GM12878 (cell line): Measurements from ENCODE around the gene AKNA. TPM values are rescaled to one million over a fixed set of nuclear protein-coding genes. Genes with fewer than 3 reads are reported as not detected.

Experiments used
- ATAC-seq: fragments of 200-7000 bp; cut with Tn5 transposase; 3 replicates; pipeline ENCODE4 v1.9.1; 2020; ENCODE audit warnings: mild to moderate bottlenecking, moderate library complexity
- BruUV-seq: library from RNA; stranded (reverse); fragments of 400-500 nt; replicated peaks from 2 replicates; lab custom pipeline; 2021; lab: Mats Ljungman, UMichigan
- CTCF ChIA-PET: fragments of 300-600 bp; sonication (Branson Sonifier 250); formaldehyde crosslinking; extraction: SDS; loops from one replicate; lab custom pipeline; 2021; ENCODE audit warnings: inconsistent platforms; lab: Yijun Ruan, JAX
- POLR2A ChIA-PET: fragments of 350-600 bp; formaldehyde crosslinking; extraction: SDS; loops from one replicate; lab custom pipeline; 2021; ENCODE audit warnings: inconsistent platforms; lab: Charles Lee
- RAD21 ChIA-PET: fragments of 300-600 bp; sonication (Branson Sonifier 250); formaldehyde crosslinking; loops from one replicate; lab custom pipeline; 2023; ENCODE audit warnings: antibody characterized with exemption; ENCODE audit not compliant: unreplicated experiment; lab: Charles Lee
- SMC1A ChIA-PET: fragments of 300-600 bp; sonication (Branson Sonifier 250); formaldehyde crosslinking; loops from one replicate; lab custom pipeline; 2023; ENCODE audit not compliant: unreplicated experiment, uncharacterized antibody; lab: Charles Lee
- DNase-seq: peaks from one replicate; pipeline ENCODE4 v3.0.0-alpha.2; 2011; ENCODE audit warnings: low read depth, low spot score
- FAIRE-seq: peaks from 3 replicates; lab custom pipeline; 2011; peaks lifted over from hg19 to GRCh38; lab: Jason Lieb, UNC
- H2AFZ ChIP-seq: 2 replicates; pipeline ENCODE4 v1.6.0; 2011; ENCODE audit warnings: low read depth, low read length, control low read depth; ENCODE audit not compliant: control insufficient read depth
- H3K27ac ChIP-seq: 2 replicates; pipeline ENCODE4 v1.5.1; 2011; ENCODE audit warnings: control low read depth; ENCODE audit not compliant: control insufficient read depth, insufficient read depth
- H3K27me3 ChIP-seq, 2 experiments: replicated peaks in 1 of 2; 2 replicates each; pipeline versions ENCODE4 v1.6.0 to v1.6.1; 2011; ENCODE audit warnings: low read length in 1 of 2; ENCODE audit not compliant: control insufficient read depth in 2 of 2, insufficient read depth in 2 of 2
- H3K36me3 ChIP-seq, 2 experiments: 2 replicates each; pipeline ENCODE4 v1.5.1; 2011; ENCODE audit warnings: low read length in 1 of 2; ENCODE audit not compliant: control insufficient read depth in 2 of 2, insufficient read depth in 2 of 2
- H3K4me1 ChIP-seq: 2 replicates; pipeline ENCODE4 v1.6.1; 2011; ENCODE audit warnings: mild to moderate bottlenecking, low read length, moderate library complexity, mixed read lengths; ENCODE audit not compliant: control insufficient read depth, insufficient read depth
- H3K4me2 ChIP-seq: 2 replicates; pipeline ENCODE4 v1.6.0; 2011; ENCODE audit warnings: control low read depth; ENCODE audit not compliant: control insufficient read depth, insufficient read depth
- H3K4me3 ChIP-seq: fragments of 200-600 bp; sonication (generic); 2 replicates; pipeline ENCODE4 v1.5.1; 2016
- H3K79me2 ChIP-seq: 2 replicates; pipeline ENCODE4 v1.6.0; 2011; ENCODE audit warnings: low read length; ENCODE audit not compliant: control insufficient read depth, insufficient read depth
- H3K9ac ChIP-seq: 2 replicates; pipeline ENCODE4 v1.8.0; 2011; ENCODE audit warnings: low read length, control low read depth, mixed read lengths; ENCODE audit not compliant: control insufficient read depth, insufficient read depth
- H3K9me3 ChIP-seq: replicated peaks from 3 replicates; pipeline ENCODE4 v1.5.1; 2011; ENCODE audit warnings: mild to moderate bottlenecking, low read length; ENCODE audit not compliant: control insufficient read depth, insufficient read depth
- H4K20me1 ChIP-seq: 2 replicates; pipeline ENCODE4 v1.6.0; 2011; ENCODE audit not compliant: control insufficient read depth, insufficient read depth
- BMI1 ChIP-seq: fragments of 450-650 bp; IDR thresholded peaks from 2 replicates; pipeline ENCODE4 v1.6.1; 2016; ENCODE audit warnings: mild to moderate bottlenecking, moderate library complexity, borderline replicate concordance
- BRCA1 ChIP-seq: IDR thresholded peaks from 2 replicates; pipeline ENCODE4 v1.6.1; 2011; ENCODE audit warnings: low read depth, low read length, improper control_type of control experiment
- MTA3 ChIP-seq: IDR thresholded peaks from 2 replicates; pipeline ENCODE4 v1.6.1; 2012; ENCODE audit warnings: low read length, inconsistent platforms, borderline replicate concordance
- MXI1 ChIP-seq: fragments of 150-350 bp; IDR thresholded peaks from 2 replicates; pipeline ENCODE4 v1.6.1; 2011; ENCODE audit warnings: low read depth, mild to moderate bottlenecking, inconsistent platforms, low read length, improper control_type of control experiment
- NBN ChIP-seq: fragments of 450-650 bp; IDR thresholded peaks from 2 replicates; pipeline ENCODE4 v1.6.1; 2016
- NR2F1 ChIP-seq: fragments of 450-650 bp; conservative IDR thresholded peaks from 2 replicates; pipeline ENCODE4 v1.6.1; 2017; ENCODE audit warnings: mild to moderate bottlenecking
- POU2F2 ChIP-seq: IDR thresholded peaks from 3 replicates; pipeline ENCODE4 v1.6.1; 2011; ENCODE audit warnings: low read depth, mild to moderate bottlenecking, low read length, borderline replicate concordance
- RAD51 ChIP-seq: fragments of 450-650 bp; IDR thresholded peaks from 2 replicates; pipeline ENCODE4 v1.6.1; 2016; ENCODE audit warnings: moderate library complexity, mild to moderate bottlenecking, inconsistent platforms
- SREBF1 ChIP-seq: IDR thresholded peaks from 2 replicates; pipeline ENCODE4 v1.6.1; 2012; ENCODE audit warnings: mild to moderate bottlenecking, low read length
- TCF12 ChIP-seq: IDR thresholded peaks from 2 replicates; pipeline ENCODE4 v1.6.1; 2011; ENCODE audit warnings: low read depth, mild to moderate bottlenecking, low read length
- WGBS: methylation state at CpG from one replicate; pipeline ENCODE4 v1.1.6; 2016; ENCODE audit warnings: low lambda C conversion rate; ENCODE audit not compliant: insufficient replicate concordance, insufficient coverage; ENCODE audit errors: missing lambda C conversion rate; 5-methylcytosine and 5-hydroxymethylcytosine counted together
- in situ Hi-C: fragments of 300-500 bp; cut with MboI; formaldehyde crosslinking; loops from 9 replicates; pipeline ENCODE4 v1.14.3; 2018; ENCODE audit warnings: mixed read lengths
- intact Hi-C: fragments of 100-400 bp; cut with micrococcal nuclease; formaldehyde crosslinking; loops from one replicate; pipeline ENCODE4 v1.14.2; 2022; ENCODE audit not compliant: unreplicated experiment
- polyA plus RNA-seq, 11 experiments: library from polyadenylated mRNA; depleted of rRNA in 4 of 11; unstranded in 6 of 11; stranded (reverse) in 5 of 11; fragments of >200 nt; fragmentation: Nextera tagmentation in 4 of 11; fragmentation: Illumina TruSeq in 1 of 11; extraction: Ambion mirVana in 4 of 11; extraction: Trizol in 1 of 11; gene quantifications; 1 replicate in 1 of 11; 2 replicates in 10 of 11; pipeline versions ENCODE4 v1.2.1 to v1.2.3, GENCODE V29; 2011 to 2016; ENCODE audit warnings: inconsistent platforms in 2 of 11, missing spikeins in 2 of 11, low read depth in 1 of 11
- total RNA-seq, 4 experiments: library from RNA; depleted of rRNA in 3 of 4; stranded (reverse); fragments of >200 nt in 3 of 4; fragmentation: Illumina TruSeq in 1 of 4; extraction: Trizol in 1 of 4; gene quantifications; 2 replicates each; pipeline versions ENCODE4 v1.2.1 to v1.2.3, GENCODE V29; 2013 to 2021
- TF ChIP-seq, protein P1 (sequence below): fragments of 450-650 bp; formaldehyde crosslinking; IDR thresholded peaks from 2 replicates; pipeline ENCODE4 v1.4.0; 2020; ENCODE audit warnings: mild to moderate bottlenecking, moderate library complexity
- TF ChIP-seq, protein P2 (sequence below): fragments of 450-650 bp; IDR thresholded peaks from 2 replicates; pipeline ENCODE4 v1.6.1; 2017; ENCODE audit warnings: mild to moderate bottlenecking
- TF ChIP-seq, protein P3 (sequence below): fragments of 450-650 bp; formaldehyde crosslinking; IDR thresholded peaks from 2 replicates; pipeline ENCODE4 v1.4.0; 2022; ENCODE audit warnings: mild to moderate bottlenecking, moderate library complexity

AKNA gene
- total and polyA plus RNA-seq, 10 of the 15 experiments (the other 5 are each of a cell fraction or from before 2014, with no cell fraction given) = 1.6 to 132 (median 35.3) TPM

DNA sequence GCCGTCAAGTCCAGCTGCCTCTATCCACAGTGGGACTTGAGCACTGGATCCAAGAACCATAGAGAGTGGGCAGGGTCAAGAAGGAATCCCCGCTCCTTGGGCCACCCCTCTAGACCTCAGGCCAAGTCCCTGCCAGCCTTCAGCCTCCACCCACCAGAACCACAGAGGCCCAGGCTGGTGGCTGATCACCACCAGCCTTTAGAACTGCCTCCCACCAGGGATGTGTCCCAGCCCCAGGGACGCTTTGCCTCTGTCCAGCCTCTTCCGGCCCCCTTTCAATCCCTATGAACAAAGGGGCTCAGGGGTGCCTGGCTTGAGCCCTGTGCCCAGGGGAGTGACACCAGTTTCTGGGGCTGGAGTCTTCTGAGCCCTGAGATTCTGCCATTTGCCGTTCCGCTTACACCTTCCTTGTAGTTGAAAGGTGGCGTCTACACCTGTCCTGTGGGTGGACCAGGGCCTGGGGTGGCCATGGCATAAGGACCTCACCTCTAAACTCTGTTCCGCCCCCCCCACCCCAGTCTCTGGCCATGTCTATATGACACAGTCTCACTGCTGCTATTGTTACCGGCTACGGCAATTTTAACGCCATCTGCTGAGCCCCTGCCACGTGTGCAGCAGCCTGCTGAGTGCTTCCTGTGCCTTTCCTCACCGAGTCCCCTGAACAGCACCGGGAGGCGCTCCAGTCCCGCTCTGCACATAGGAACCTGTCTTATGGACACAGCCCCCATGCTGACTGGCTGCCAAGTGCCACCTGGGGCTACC, 100.6 kb downstream of the AKNA start (continued):
- TF ChIP-seq, protein P1, sequence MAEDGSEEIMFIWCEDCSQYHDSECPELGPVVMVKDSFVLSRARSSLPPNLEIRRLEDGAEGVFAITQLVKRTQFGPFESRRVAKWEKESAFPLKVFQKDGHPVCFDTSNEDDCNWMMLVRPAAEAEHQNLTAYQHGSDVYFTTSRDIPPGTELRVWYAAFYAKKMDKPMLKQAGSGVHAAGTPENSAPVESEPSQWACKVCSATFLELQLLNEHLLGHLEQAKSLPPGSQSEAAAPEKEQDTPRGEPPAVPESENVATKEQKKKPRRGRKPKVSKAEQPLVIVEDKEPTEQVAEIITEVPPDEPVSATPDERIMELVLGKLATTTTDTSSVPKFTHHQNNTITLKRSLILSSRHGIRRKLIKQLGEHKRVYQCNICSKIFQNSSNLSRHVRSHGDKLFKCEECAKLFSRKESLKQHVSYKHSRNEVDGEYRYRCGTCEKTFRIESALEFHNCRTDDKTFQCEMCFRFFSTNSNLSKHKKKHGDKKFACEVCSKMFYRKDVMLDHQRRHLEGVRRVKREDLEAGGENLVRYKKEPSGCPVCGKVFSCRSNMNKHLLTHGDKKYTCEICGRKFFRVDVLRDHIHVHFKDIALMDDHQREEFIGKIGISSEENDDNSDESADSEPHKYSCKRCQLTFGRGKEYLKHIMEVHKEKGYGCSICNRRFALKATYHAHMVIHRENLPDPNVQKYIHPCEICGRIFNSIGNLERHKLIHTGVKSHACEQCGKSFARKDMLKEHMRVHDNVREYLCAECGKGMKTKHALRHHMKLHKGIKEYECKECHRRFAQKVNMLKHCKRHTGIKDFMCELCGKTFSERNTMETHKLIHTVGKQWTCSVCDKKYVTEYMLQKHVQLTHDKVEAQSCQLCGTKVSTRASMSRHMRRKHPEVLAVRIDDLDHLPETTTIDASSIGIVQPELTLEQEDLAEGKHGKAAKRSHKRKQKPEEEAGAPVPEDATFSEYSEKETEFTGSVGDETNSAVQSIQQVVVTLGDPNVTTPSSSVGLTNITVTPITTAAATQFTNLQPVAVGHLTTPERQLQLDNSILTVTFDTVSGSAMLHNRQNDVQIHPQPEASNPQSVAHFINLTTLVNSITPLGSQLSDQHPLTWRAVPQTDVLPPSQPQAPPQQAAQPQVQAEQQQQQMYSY (CRISPR knock-in tag) = no peak
- TF ChIP-seq RAD51 (no peak), TCF12 (no peak), NBN (no peak), MXI1 (no peak)

DNA sequence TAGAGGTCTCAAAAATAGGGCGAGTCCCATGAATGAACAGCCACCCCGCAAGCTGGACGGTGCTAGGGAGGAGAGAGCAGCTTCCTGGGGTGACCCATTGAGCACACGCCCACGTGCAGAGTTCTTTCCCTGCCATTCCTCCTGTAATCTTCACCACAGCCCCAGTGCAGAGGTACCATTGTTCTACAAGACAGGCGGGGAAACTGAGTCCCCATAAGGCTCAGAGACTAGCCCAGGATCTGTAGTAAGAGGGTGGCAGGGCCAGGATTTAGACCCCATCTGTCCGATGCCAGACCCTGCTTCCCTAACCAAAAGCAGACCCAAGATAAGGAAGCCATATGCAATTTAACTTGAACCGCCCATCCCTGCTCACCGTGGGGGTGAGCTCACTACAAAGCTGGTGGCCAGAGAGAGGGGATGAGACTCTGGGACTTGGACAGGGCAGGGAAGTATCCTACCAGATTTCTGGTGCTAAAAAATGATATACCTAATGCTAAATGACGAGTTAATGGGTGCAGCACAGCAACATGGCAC, 101.6 kb downstream of the AKNA start:
- ATAC-seq (no peak), FAIRE-seq (no peak), DNase-seq (no peak)
- Histone ChIP-seq H3K36me3 (no peaks in the 10 kb centered on the region), H3K27ac (no peak overlapping the region), H3K4me3 (no peak overlapping the region), H3K4me2 (no peak overlapping the region), H3K27me3 (peaks cover 0 to 1% of the 10 kb centered on the region in 2 experiments; a peak in 1 of 4 replicates), H3K9ac (no peak overlapping the region), H3K79me2 (no peaks in the 10 kb centered on the region), H2AFZ (no peak overlapping the region), H4K20me1 (0 out of 2 replicates have a peak, but pooled peaks cover 2% of the 10 kb centered on the region), H3K4me1 (no peaks in the 10 kb centered on the region), H3K9me3 (no peaks in the 10 kb centered on the region)
- in situ Hi-C loops (loop anchor here (10.0 to 25.0 kb wide), 2 partner anchors 131 to 199 kb away; partner anchors contain the start of genes AMBP, COL27A1 and KIF12), intact Hi-C loops (no loop called here)
- no TSS peak for BruUV-seq
- SMC1A ChIA-PET = no interaction called here
- WGBS = 24% methylated on average over 10 of the region's 10 CpGs
- RAD21 ChIA-PET = no interaction called here
- CTCF ChIA-PET = no interaction called here
- POLR2A ChIA-PET = no interaction called here
- TF ChIP-seq POU2F2 (no peak), BRCA1 (no peak), MXI1 (no peak), NR2F1 (no peak), SREBF1 (no peak), MTA3 (no peak), BMI1 (no peak)
- TF ChIP-seq, protein P2, sequence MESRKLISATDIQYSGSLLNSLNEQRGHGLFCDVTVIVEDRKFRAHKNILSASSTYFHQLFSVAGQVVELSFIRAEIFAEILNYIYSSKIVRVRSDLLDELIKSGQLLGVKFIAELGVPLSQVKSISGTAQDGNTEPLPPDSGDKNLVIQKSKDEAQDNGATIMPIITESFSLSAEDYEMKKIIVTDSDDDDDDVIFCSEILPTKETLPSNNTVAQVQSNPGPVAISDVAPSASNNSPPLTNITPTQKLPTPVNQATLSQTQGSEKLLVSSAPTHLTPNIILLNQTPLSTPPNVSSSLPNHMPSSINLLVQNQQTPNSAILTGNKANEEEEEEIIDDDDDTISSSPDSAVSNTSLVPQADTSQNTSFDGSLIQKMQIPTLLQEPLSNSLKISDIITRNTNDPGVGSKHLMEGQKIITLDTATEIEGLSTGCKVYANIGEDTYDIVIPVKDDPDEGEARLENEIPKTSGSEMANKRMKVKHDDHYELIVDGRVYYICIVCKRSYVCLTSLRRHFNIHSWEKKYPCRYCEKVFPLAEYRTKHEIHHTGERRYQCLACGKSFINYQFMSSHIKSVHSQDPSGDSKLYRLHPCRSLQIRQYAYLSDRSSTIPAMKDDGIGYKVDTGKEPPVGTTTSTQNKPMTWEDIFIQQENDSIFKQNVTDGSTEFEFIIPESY = no peak
- TF ChIP-seq, protein P3, sequence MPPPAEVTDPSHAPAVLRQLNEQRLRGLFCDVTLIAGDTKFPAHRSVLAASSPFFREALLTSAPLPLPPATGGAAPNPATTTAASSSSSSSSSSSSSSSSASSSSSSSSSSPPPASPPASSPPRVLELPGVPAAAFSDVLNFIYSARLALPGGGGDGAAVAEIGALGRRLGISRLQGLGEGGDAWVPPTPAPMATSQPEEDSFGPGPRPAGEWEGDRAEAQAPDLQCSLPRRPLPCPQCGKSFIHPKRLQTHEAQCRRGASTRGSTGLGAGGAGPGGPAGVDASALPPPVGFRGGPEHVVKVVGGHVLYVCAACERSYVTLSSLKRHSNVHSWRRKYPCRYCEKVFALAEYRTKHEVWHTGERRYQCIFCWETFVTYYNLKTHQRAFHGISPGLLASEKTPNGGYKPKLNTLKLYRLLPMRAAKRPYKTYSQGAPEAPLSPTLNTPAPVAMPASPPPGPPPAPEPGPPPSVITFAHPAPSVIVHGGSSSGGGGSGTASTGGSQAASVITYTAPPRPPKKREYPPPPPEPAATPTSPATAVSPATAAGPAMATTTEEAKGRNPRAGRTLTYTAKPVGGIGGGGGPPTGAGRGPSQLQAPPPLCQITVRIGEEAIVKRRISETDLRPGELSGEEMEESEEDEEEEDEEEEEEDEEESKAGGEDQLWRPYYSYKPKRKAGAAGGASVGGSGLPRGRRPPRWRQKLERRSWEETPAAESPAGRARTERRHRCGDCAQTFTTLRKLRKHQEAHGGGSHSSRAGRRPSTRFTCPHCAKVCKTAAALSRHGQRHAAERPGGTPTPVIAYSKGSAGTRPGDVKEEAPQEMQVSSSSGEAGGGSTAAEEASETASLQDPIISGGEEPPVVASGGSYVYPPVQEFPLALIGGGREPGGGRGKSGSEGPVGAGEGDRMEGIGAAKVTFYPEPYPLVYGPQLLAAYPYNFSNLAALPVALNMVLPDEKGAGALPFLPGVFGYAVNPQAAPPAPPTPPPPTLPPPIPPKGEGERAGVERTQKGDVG (CRISPR knock-in tag) = no peak
